UCSD-AML1 (cell line): ENCODE results near the gene BMPR1A.
"Not testable (repeated sequence)": the region's sequence is repeated elsewhere in the genome, so short reads cannot be mapped to it uniquely, and the experiment has no call there.

Source experiments
- DNase-seq: peaks from one replicate; lab custom pipeline; 2025; ENCODE audit not compliant: unreplicated experiment; lab: John Stamatoyannopoulos, UW

BMPR1A gene

GRCh38 chr10:86729677-86730076 lies 26.7 kb upstream of the BMPR1A start:
- DNase-seq: no peak

DNA sequence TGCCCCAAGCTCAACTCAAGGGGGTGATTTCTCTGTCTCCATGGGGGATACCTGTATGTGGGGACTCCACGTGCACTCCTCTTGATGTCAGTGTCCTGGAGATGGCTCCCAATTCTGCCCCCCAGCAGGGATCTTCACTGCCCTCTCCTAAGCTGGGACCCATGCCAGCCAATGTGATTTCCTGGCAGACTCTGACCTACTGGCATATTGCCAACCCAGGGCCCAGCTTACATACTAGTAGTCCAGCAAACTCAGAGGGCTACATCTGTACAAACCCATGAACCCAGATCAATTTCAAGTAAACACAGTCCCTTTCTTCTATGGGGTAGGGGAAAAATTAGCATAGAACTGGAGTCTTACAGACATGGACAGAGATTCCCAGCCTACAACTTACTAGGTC lies 26.2 kb upstream of the BMPR1A start:
- DNase-seq: no peak

GRCh38 chr10:86732771-86733170 lies 23.6 kb upstream of the BMPR1A start:
- DNase-seq: no peak

GRCh38 chr10:86733260-86733671 lies 23.2 kb upstream of the BMPR1A start:
- DNase-seq: no peak

GRCh38 chr10:86734207-86734988 lies 22.0 kb upstream of the BMPR1A start:
- DNase-seq: no peak

- not testable (repeated sequence) for DNase-seq
Measured at GRCh38 chr10:86735278-86735677, 21.1 kb upstream of the BMPR1A start.

GRCh38 chr10:86742230-86742629 lies 14.2 kb upstream of the BMPR1A start:
- DNase-seq: no peak

GRCh38 chr10:86744067-86744725 lies 12.2 kb upstream of the BMPR1A start:
- DNase-seq: no peak

DNA sequence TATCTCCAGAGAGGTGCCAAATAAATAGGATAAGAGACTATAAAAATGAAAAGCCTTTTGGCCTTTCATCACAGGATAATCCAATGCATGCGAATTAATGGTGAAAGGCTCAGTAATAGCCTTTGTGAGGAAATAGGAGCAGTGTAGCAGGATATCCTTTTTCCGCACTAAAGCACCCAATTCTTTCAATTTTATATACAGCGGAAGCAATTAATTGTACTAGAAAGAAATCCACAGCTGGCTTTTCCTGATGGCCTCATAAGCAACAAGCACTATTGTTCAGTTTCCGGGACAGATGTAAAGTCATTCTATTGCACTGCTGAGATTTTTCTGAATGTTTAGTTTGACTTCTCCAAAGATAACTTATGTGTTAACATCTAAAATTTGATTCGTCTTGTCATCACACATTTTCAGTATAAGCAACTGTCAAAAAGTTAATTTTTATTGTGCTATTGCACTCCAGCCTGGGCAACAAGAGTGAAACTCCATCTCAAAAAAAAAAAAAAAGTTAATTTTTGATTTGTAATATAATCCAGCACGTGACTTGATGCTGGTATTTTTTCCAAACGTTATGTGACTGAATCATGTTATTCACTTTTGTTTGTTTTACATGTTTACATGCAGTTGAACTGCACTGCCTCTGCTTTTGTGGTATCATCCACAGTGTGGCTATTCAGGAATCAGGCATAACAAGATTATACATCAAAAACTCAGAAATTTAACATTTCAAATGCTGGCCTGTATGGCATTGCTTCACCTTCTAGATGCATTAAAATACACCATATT lies 8.4 kb upstream of the BMPR1A start:
- no peak for DNase-seq

- no peak for DNase-seq
Measured at GRCh38 chr10:86749854-86750253, 6.6 kb upstream of the BMPR1A start.

- DNase-seq: no peak
Measured at GRCh38 chr10:86751477-86751876, 4.9 kb upstream of the BMPR1A start.

DNA sequence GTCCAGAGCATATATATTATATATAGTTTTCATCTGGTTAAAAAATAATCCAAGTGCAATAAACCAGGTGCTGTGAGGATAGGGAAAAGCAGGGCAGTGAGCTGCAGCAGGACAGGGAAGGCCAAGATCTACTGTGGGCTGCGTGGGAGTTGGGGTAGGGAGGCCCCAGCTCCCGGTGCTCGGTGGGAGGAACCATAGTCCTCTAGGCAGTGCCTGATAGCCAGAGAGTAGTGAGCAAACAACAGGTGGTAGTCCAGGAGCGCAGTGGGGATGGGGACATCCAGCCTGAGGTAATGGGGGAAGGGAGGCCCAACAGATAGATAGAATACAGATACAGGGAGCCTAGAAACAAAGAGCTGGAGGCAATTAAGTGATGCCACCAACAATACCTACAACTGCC lies 4.1 kb upstream of the BMPR1A start:
- DNase-seq: no peak

- DNase-seq: no peak
Measured at GRCh38 chr10:86753051-86753450, 3.4 kb upstream of the BMPR1A start.

GRCh38 chr10:86753638-86754434 lies 2.6 kb upstream of the BMPR1A start:
- DNase-seq: no peak

GRCh38 chr10:86755454-86755739 lies 1.0 kb upstream of the BMPR1A start:
- no peak for DNase-seq

GRCh38 chr10:86755740-86756510 lies 494 bp upstream of the BMPR1A start:
- DNase-seq: peak; percentile 49

DNA sequence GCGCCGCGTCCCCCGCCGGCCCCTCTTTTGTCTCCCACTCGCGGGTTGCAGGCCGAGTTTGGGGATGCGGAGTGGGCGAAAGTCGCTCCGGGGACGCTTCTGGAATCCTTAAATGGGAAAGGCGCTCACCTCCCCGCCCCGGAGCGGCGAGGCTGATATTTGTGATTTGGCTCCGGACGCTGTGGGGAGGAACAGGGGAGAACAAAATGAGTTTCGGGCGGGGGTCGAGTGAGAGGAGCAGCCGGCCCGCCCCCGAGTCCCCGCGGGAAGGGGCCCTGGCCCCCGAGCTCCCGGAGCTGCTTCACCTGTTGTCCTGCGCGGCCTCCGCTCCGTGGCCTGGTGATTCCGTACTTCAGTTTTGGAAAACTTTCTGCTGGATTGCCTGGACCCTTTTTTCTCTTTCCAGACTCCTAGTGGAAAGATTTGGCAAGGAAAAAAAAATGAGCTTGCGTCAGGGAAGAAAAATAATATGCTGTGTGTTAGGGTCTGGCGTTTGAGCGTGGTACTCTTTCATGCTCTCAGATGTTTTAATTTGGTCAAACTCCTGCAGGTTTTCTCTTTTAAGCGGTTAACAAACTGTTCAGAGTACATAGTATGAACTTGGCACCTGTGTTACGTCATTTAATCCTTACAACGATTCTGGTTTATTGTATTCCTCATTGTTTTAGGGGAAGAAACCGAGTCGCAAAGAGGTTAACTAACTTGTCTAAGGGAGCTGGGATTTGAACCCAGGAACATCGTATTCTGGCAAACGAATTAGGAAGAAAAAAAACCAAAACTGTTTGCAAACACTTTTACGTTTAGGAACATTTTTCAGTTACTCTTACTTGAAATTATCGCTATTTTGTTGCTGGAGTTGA lies 924 bp downstream of the BMPR1A start:
- DNase-seq: no peak

GRCh38 chr10:86758189-86759072 lies 2.0 kb downstream of the BMPR1A start:
- no peak for DNase-seq
